SK-N-SH (cell line): ENCODE data around the gene SIAH1. TPM values are rescaled to one million over a fixed set of nuclear protein-coding genes. Genes with fewer than 3 reads are reported as not detected.

Experiments
- CTCF ChIA-PET: fragments of 300-600, 350-600 bp; formaldehyde crosslinking; extraction: SDS; loops from one replicate; lab custom pipeline; 2021; lab: Yijun Ruan, JAX
- POLR2A ChIA-PET: fragments of 350-600 bp; sonication (Branson Sonifier 250); formaldehyde crosslinking; extraction: SDS; loops from one replicate; lab custom pipeline; 2020; ENCODE audit warnings: antibody characterized with exemption, inconsistent platforms; lab: Yijun Ruan, JAX
- DNase-seq: peaks from one replicate; pipeline ENCODE4 v3.0.0; 2012
- H2AFZ ChIP-seq: fragments of 200-600 bp; sonication (generic); 2 replicates; pipeline ENCODE4 v1.8.1; 2016; ENCODE audit warnings: antibody characterized with exemption, mild to moderate bottlenecking, low read depth
- H3F3A ChIP-seq: fragments of 200-600 bp; sonication (generic); replicated peaks from 2 replicates; pipeline ENCODE3; 2016; ENCODE audit warnings: antibody characterized with exemption, mild to moderate bottlenecking; ENCODE audit not compliant: insufficient read depth
- H3K27ac ChIP-seq, 2 experiments: fragments of 200-500 bp in 1 of 2; fragments of 200-600 bp in 1 of 2; sonication (Bioruptor generic) in 1 of 2; sonication (generic), shearing (Covaris generic) in 1 of 2; 2 replicates each; pipeline versions ENCODE4 v1.5.1 to v1.6.1; 2014 to 2016; ENCODE audit warnings: low read depth in 2 of 2, inconsistent platforms in 1 of 2, low read length in 1 of 2, mild to moderate bottlenecking in 1 of 2, mixed read lengths in 1 of 2
- H3K27me3 ChIP-seq: fragments of 200-600 bp; sonication (generic), shearing (Covaris generic); 2 replicates; pipeline ENCODE4 v1.6.1; 2016; ENCODE audit warnings: mixed run types; ENCODE audit not compliant: insufficient read depth
- H3K36me3 ChIP-seq, 2 experiments: fragments of 200-500 bp in 1 of 2; fragments of 200-600 bp in 1 of 2; sonication (Bioruptor generic) in 1 of 2; sonication (generic) in 1 of 2; replicated peaks in 1 of 2; 2 replicates each; pipeline versions ENCODE3 to v1.5.1; 2014 to 2016; ENCODE audit warnings: low read length in 1 of 2, mild to moderate bottlenecking in 1 of 2; ENCODE audit not compliant: insufficient read depth in 2 of 2, control insufficient read depth in 1 of 2
- H3K4me1 ChIP-seq, 2 experiments: fragments of 200-500 bp in 1 of 2; fragments of 200-600 bp in 1 of 2; sonication (Bioruptor generic) in 1 of 2; sonication (generic), shearing (Covaris generic) in 1 of 2; 2 replicates each; pipeline versions ENCODE4 v1.5.1 to v1.6.1; 2014 to 2016; ENCODE audit warnings: low read depth in 1 of 2, low read length in 1 of 2, mixed run types in 1 of 2; ENCODE audit not compliant: insufficient read depth in 2 of 2, control insufficient read depth in 1 of 2
- H3K4me2 ChIP-seq: fragments of 200-600 bp; sonication (generic), shearing (Covaris generic); 2 replicates; pipeline ENCODE4 v1.6.1; 2017; ENCODE audit warnings: mixed run types
- H3K4me3 ChIP-seq, 2 experiments: fragments of 200-500 bp in 1 of 2; fragments of 200-600 bp in 1 of 2; sonication (Bioruptor generic) in 1 of 2; sonication (generic), shearing (Covaris generic) in 1 of 2; 2 replicates each; pipeline versions ENCODE4 v1.5.1 to v1.8.1; 2014 to 2016; ENCODE audit warnings: low read depth in 2 of 2, inconsistent platforms in 1 of 2, low read length in 1 of 2, mild to moderate bottlenecking in 1 of 2, mixed read lengths in 1 of 2, moderate library complexity in 1 of 2
- H3K79me2 ChIP-seq: fragments of 200-600 bp; sonication (generic); 2 replicates; pipeline ENCODE4 v1.8.1; 2017; ENCODE audit warnings: mild to moderate bottlenecking; ENCODE audit not compliant: insufficient read depth
- H3K9ac ChIP-seq: fragments of 200-600 bp; sonication (generic); 2 replicates; pipeline ENCODE4 v1.6.1; 2017; ENCODE audit warnings: mixed run types
- H3K9me2 ChIP-seq: fragments of 200-600 bp; sonication (generic); 2 replicates; pipeline ENCODE4 v1.6.1; 2017; ENCODE audit warnings: mixed run types
- H3K9me3 ChIP-seq: fragments of 200-600 bp; sonication (generic); 2 replicates; pipeline ENCODE4 v1.6.1; 2017; ENCODE audit warnings: mixed run types, mild to moderate bottlenecking, moderate library complexity
- H4K20me1 ChIP-seq: fragments of 200-600 bp; sonication (generic); 2 replicates; pipeline ENCODE4 v1.6.1; 2017; ENCODE audit warnings: mild to moderate bottlenecking, mixed run types; ENCODE audit not compliant: insufficient read depth
- CHD2 ChIP-seq: fragments of 150-350 bp; IDR thresholded peaks from 2 replicates; pipeline ENCODE4 v1.6.1; 2018; ENCODE audit warnings: low read length; ENCODE audit not compliant: partially characterized antibody
- ELF1 ChIP-seq: IDR thresholded peaks from 2 replicates; pipeline ENCODE4 v1.4.0; 2012
- EP300 ChIP-seq, 2 experiments: IDR thresholded peaks; 2 replicates each; pipeline versions ENCODE4 v1.4.0 to v1.6.1; 2012; ENCODE audit warnings: borderline replicate concordance in 1 of 2, low read depth in 1 of 2, low read length in 1 of 2
- FOSL2 ChIP-seq: IDR thresholded peaks from 2 replicates; pipeline ENCODE4 v1.4.0; 2012; ENCODE audit warnings: low read depth, mild to moderate bottlenecking, moderate library complexity, borderline replicate concordance
- FOXM1 ChIP-seq: IDR thresholded peaks from 2 replicates; pipeline ENCODE4 v1.4.0; 2012; ENCODE audit warnings: low read depth, mild to moderate bottlenecking
- GABPA ChIP-seq: IDR thresholded peaks from 2 replicates; pipeline ENCODE4 v1.4.0; 2012; ENCODE audit warnings: low read depth, mild to moderate bottlenecking
- MXI1 ChIP-seq: IDR thresholded peaks from 2 replicates; pipeline ENCODE4 v1.6.1; 2012; ENCODE audit warnings: mild to moderate bottlenecking, low read depth, low read length, improper control_type of control experiment
- NFIC ChIP-seq: IDR thresholded peaks from 2 replicates; pipeline ENCODE4 v1.4.0; 2012; ENCODE audit warnings: borderline replicate concordance
- PBX3 ChIP-seq: IDR thresholded peaks from 2 replicates; pipeline ENCODE4; 2012
- RAD21 ChIP-seq: IDR thresholded peaks from 2 replicates; pipeline ENCODE4 v1.6.1; 2012; ENCODE audit warnings: mild to moderate bottlenecking, low read length
- TAF1 ChIP-seq: IDR thresholded peaks from 2 replicates; pipeline ENCODE4 v1.6.1; 2012; ENCODE audit warnings: low read depth, mild to moderate bottlenecking, low read length, moderate library complexity, borderline replicate concordance
- TCF12 ChIP-seq: IDR thresholded peaks from 2 replicates; pipeline ENCODE4 v1.4.0; 2012
- TEAD4 ChIP-seq: IDR thresholded peaks from 2 replicates; pipeline ENCODE4 v1.4.0; 2012; ENCODE audit warnings: mild to moderate bottlenecking, borderline replicate concordance; ENCODE audit not compliant: insufficient read depth
- ZBTB33 ChIP-seq: IDR thresholded peaks from 2 replicates; pipeline ENCODE4 v1.4.0; 2012; ENCODE audit warnings: low read depth, borderline replicate concordance
- WGBS: methylation state at CpG from one replicate; pipeline ENCODE4 v1.1.6; 2017; ENCODE audit warnings: low lambda C conversion rate; 5-methylcytosine and 5-hydroxymethylcytosine counted together
- polyA plus RNA-seq, 3 experiments: library from polyadenylated mRNA; depleted of rRNA; stranded (reverse); fragments of >200 nt; gene quantifications; 2 replicates each; pipeline ENCODE4 v1.2.3, GENCODE V29; 2012
- TF ChIP-seq, protein P1 (sequence below): fragments of 150-350 bp; IDR thresholded peaks from 2 replicates; pipeline ENCODE4 v1.6.1; 2016; ENCODE audit warnings: mild to moderate bottlenecking, low read depth, low read length
- TF ChIP-seq, protein P2 (sequence below): IDR thresholded peaks from 2 replicates; pipeline ENCODE4 v1.4.0; 2012; ENCODE audit warnings: low read depth
- TF ChIP-seq, protein P3 (sequence below): IDR thresholded peaks from 2 replicates; pipeline ENCODE4 v1.6.1; 2012; ENCODE audit warnings: mild to moderate bottlenecking, low read depth, low read length, moderate library complexity

SIAH1 gene
- polyA plus RNA-seq, 1 of the 3 experiments (the other 2 are of a cell fraction), result 15.4 TPM

DNA sequence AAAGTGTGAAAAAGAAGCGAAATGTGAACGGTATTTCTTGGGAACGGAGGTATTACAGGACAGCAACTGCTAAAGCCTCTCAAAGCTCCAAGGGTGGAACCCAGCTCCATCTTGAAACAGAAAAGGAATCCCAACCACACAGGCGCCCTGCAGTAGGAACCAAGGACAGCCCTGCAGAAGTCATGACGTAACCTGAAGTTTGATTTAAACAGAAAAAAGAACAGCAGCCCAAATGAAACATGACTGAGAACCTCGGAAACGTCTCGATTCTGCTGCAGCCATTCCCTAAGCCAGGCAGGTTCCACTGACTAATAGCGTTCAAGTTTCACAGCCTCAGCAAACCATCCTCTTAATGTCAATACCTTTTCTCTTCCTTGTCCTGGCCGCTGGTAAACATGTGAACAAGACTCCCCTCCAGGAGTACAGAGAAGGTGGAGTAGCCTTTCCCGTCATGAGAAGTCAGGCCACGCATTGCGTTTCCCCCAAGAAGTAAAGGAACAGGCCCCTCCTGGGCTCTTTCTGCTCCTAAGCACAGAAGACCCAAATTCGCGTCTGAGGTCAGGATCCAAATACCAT is 20.1 kb downstream of the SIAH1 start:
- Histone ChIP-seq H3K27ac (peak overlapping the region; percentile 50 to 91), H3F3A (peaks cover 27% of the 10 kb centered on the region), H3K27me3 (no peaks in the 10 kb centered on the region), H3K4me3 (peak overlapping the region; percentile 63 to 86; a peak in 3 of 4 replicates), H3K79me2 (peaks cover 98% of the 10 kb centered on the region), H3K9me2 (no peaks in the 10 kb centered on the region), H3K9ac (peak overlapping the region; percentile 82; the same call in 1 of the 2 replicates), H3K4me2 (peak overlapping the region; percentile 89), H3K4me1 (peaks cover 15 to 27% of the 10 kb centered on the region in 2 experiments; a peak in 3 of 4 replicates), H2AFZ (no peak overlapping the region), H3K9me3 (no peaks in the 10 kb centered on the region), H4K20me1 (peaks cover 93% of the 10 kb centered on the region), H3K36me3 (peaks cover 12 to 18% of the 10 kb centered on the region in 2 experiments)
- TF ChIP-seq, protein P1, sequence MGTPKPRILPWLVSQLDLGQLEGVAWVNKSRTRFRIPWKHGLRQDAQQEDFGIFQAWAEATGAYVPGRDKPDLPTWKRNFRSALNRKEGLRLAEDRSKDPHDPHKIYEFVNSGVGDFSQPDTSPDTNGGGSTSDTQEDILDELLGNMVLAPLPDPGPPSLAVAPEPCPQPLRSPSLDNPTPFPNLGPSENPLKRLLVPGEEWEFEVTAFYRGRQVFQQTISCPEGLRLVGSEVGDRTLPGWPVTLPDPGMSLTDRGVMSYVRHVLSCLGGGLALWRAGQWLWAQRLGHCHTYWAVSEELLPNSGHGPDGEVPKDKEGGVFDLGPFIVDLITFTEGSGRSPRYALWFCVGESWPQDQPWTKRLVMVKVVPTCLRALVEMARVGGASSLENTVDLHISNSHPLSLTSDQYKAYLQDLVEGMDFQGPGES, result no peak
- TF ChIP-seq PBX3 (no peak), FOSL2 (no peak), CHD2 (no peak), NFIC (no peak)
- WGBS, result 87% methylated on average over 15 of the region's 15 CpGs
- POLR2A ChIA-PET, result interaction anchor here (0.8 to 2.1 kb wide), 2 partner anchors 18 to 20 kb away, joined by 3 to 21 read pairs; partner anchors contain the start of gene SIAH1
- no peak for DNase-seq
- CTCF ChIA-PET, result interaction anchor here (0.6 to 4.8 kb wide), 10 partner anchors 9 to 265 kb away, joined by 3 to 33 read pairs (median 3); no protein-coding TSS in a partner anchor

GRCh38 chr16:48361540-48362144 is 23.6 kb downstream of the SIAH1 start:
- Histone ChIP-seq H3K27ac (no peak overlapping the region), H4K20me1 (peaks cover 92% of the 10 kb centered on the region), H3K4me2 (no peak overlapping the region), H2AFZ (no peak overlapping the region), H3K27me3 (no peaks in the 10 kb centered on the region), H3K4me1 (peaks cover 14 to 16% of the 10 kb centered on the region in 2 experiments; a peak in 3 of 4 replicates), H3K9ac (no peak overlapping the region), H3K9me3 (no peaks in the 10 kb centered on the region), H3F3A (peaks cover 23% of the 10 kb centered on the region), H3K36me3 (peaks cover 20 to 34% of the 10 kb centered on the region in 2 experiments), H3K4me3 (no peak overlapping the region), H3K79me2 (peaks cover 98% of the 10 kb centered on the region), H3K9me2 (no peaks in the 10 kb centered on the region)
- POLR2A ChIA-PET, result no interaction called here
- DNase-seq, result no peak
- CTCF ChIA-PET, result interaction anchor here (0.8 to 2.0 kb wide), 4 partner anchors 7 to 269 kb away, joined by 4 to 11 read pairs (median 7); no protein-coding TSS in a partner anchor
- whole genome bisulfite sequencing, result 96% methylated on average over 12 of the region's 12 CpGs
- TF ChIP-seq GABPA (no peak), RAD21 (no peak), FOXM1 (no peak), TCF12 (no peak), ZBTB33 (no peak), TEAD4 (no peak), ELF1 (no peak), MXI1 (no peak), EP300 (IDR thresholded peaks at IDR 0.05; ENCODE audit: borderline replicate concordance in 1 of 2, low read depth in 1 of 2, low read length in 1 of 2) (no peak), NFIC (no peak), TAF1 (no peak), FOSL2 (no peak)
- TF ChIP-seq, protein P2, sequence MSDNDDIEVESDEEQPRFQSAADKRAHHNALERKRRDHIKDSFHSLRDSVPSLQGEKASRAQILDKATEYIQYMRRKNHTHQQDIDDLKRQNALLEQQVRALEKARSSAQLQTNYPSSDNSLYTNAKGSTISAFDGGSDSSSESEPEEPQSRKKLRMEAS, result no peak
- TF ChIP-seq, protein P3, sequence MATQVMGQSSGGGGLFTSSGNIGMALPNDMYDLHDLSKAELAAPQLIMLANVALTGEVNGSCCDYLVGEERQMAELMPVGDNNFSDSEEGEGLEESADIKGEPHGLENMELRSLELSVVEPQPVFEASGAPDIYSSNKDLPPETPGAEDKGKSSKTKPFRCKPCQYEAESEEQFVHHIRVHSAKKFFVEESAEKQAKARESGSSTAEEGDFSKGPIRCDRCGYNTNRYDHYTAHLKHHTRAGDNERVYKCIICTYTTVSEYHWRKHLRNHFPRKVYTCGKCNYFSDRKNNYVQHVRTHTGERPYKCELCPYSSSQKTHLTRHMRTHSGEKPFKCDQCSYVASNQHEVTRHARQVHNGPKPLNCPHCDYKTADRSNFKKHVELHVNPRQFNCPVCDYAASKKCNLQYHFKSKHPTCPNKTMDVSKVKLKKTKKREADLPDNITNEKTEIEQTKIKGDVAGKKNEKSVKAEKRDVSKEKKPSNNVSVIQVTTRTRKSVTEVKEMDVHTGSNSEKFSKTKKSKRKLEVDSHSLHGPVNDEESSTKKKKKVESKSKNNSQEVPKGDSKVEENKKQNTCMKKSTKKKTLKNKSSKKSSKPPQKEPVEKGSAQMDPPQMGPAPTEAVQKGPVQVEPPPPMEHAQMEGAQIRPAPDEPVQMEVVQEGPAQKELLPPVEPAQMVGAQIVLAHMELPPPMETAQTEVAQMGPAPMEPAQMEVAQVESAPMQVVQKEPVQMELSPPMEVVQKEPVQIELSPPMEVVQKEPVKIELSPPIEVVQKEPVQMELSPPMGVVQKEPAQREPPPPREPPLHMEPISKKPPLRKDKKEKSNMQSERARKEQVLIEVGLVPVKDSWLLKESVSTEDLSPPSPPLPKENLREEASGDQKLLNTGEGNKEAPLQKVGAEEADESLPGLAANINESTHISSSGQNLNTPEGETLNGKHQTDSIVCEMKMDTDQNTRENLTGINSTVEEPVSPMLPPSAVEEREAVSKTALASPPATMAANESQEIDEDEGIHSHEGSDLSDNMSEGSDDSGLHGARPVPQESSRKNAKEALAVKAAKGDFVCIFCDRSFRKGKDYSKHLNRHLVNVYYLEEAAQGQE, result no peak
